Retinal pigment epithelial cell (primary cell): ENCODE results near the gene LRP5.
"Not testable (repeated sequence)": the region's sequence is repeated elsewhere in the genome, so short reads cannot be mapped to it uniquely, and the experiment has no call there.

ENCODE experiments used
- DNase-seq: peaks from one replicate; pipeline ENCODE4 v3.0.0-alpha.2; 2010; ENCODE audit warnings: low read depth
- H3K4me3 ChIP-seq: 2 replicates; pipeline ENCODE4 v1.5.1; 2011; ENCODE audit warnings: mild to moderate bottlenecking, low read length, control low read depth, moderate library complexity
- TF ChIP-seq, protein P1 (sequence below): conservative IDR thresholded peaks from 2 replicates; pipeline ENCODE4 v1.5.1; 2011; ENCODE audit warnings: low read depth, low read length, control low read depth, inconsistent platforms

Gene LRP5

DNA sequence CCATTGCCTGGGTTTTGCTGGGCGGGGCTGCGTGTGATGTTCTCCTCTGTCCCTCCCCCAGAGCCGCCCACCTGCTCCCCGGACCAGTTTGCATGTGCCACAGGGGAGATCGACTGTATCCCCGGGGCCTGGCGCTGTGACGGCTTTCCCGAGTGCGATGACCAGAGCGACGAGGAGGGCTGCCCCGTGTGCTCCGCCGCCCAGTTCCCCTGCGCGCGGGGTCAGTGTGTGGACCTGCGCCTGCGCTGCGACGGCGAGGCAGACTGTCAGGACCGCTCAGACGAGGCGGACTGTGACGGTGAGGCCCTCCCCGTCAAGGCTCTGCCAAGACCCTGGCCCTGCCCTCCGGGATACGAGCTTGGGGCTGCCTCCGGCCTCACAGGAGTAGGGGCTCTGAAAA, 121.2 kb downstream of the LRP5 start:
- no peak overlapping the region for H3K4me3 ChIP-seq
- TF ChIP-seq, protein P1, sequence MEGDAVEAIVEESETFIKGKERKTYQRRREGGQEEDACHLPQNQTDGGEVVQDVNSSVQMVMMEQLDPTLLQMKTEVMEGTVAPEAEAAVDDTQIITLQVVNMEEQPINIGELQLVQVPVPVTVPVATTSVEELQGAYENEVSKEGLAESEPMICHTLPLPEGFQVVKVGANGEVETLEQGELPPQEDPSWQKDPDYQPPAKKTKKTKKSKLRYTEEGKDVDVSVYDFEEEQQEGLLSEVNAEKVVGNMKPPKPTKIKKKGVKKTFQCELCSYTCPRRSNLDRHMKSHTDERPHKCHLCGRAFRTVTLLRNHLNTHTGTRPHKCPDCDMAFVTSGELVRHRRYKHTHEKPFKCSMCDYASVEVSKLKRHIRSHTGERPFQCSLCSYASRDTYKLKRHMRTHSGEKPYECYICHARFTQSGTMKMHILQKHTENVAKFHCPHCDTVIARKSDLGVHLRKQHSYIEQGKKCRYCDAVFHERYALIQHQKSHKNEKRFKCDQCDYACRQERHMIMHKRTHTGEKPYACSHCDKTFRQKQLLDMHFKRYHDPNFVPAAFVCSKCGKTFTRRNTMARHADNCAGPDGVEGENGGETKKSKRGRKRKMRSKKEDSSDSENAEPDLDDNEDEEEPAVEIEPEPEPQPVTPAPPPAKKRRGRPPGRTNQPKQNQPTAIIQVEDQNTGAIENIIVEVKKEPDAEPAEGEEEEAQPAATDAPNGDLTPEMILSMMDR: no peak
- no peak for DNase-seq

DNA sequence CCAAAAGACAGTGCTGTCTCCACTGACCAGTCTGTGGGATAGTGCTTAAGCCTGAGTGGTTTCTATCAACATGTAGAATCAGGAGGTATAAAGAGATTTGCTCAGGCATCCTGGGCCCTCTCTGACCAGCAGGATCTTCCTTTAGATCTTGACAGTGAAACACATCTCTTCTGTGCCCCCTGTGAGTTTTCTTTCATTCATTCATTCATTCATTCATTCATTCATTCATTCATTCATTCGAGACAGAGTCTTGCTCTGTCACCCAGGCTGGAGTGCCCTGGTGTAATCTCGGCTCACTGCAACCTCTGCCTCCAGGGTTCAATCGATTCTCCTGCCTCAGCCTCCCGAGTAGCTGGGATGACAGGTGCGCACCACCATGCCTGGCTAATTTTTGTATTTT, 121.8 kb downstream of the LRP5 start:
- not testable (repeated sequence) for H3K4me3 ChIP-seq, DNase-seq

DNA sequence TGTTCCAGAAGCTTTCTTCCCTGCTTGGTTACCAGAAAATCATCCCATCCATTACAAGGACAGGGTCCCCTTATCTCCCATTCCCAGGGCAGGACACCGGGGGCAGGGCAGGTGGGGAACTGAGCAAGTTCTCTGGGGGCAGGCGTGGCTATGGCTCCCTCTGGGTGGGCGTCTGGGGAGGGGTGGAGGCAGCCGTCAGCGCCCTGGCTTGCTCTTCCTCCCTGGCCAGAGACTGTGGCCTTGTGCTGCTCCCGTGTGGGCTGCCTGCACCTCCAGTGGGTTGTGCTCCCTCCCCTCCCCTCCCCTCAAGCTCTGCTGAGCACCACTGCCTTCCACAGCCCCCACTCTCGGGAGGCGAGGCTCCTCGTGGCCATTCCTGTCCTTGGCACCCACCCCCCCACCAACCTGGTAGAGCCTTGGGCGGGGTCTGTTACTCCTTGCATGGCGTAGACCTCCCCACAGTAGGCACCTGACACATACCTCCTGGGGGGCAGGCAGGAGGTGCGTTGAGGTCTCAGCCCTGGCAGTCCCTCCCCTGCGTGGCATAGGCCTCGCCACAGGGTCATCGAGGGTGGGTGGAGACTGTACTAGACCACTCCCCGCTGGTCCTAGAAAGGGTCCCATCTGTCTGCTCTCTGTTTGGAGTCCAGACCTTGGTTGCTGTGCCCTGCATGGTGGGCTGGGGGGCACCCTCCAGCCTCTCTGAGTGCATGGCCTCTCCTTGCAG, 123.9 kb downstream of the LRP5 start:
- TF ChIP-seq, protein P1: no peak
- no peak overlapping the region for H3K4me3 ChIP-seq
- no peak for DNase-seq

DNA sequence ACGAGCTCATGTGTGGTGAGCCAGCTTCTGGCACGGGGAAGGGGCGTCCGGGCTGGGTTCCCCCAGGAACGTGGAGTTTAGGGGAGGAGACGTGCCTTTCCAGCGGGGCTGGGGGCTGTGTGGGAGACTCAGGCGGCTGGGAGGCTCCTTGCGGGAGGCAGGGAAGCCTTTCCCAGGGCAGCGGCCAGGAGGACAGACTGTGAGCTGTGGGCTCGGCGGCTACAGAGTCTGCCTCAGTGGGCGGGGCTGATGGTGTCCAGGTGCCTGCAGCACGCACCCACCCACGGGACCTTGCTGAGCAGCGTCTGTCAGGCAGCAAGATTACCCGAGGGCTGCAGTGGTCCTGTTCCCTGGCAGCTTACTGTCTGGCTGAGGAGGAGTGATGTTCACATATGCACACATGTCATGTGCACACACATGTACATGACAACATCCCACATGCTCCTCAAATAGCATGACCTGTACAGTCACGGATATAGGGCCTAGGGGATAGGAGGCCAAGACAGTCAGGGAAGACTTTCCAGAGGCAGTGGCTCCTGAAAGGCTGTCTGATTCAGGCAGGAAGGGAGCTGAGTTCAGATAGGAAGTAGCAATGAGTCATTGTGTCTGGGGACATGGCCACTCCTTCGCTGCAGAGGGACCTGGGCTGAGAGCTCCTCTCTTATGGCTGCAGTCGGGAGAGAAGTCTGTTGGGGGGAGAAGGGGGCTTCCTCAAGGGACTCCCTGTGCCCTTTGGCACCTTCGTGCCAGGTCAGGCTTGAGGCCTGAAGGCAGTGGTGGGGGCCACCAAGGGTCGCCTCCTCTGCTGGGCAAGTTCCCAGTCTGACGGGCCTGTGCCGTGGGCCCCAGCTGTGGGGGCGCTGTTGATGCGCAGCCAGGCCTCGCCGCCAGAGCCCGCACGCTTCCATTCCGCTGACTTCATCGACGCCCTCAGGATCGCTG, 124.9 kb downstream of the LRP5 start:
- H3K4me3 ChIP-seq: no peak overlapping the region
- DNase-seq: no peak
- TF ChIP-seq, protein P1: no peak

DNA sequence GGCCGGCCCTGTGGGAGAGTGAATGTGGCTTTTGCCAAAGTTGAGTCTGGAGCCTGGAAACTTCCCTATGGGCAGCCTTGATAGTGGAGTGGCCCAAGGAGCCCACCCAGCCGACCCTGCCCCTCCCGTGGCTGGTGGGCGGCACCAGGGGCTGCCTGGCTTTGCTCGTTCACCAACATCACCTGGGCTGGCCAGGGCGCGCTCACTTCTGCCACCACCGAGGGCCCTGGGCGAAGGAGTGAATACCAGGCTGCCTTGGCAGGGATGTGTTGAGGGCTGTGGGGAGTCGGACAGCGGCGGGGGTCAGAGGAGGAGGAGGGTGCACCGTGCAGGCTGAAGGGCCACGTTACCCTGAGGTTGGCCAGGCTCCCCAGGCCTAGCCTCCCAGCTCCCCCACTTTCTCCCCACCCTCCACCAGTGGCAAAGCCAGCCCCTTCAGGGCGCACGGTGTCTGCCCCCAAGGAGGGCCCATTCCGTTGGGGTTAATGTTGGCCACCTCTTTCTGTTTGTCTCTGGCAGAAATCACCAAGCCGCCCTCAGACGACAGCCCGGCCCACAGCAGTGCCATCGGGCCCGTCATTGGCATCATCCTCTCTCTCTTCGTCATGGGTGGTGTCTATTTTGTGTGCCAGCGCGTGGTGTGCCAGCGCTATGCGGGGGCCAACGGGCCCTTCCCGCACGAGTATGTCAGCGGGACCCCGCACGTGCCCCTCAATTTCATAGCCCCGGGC, 125.7 kb downstream of the LRP5 start:
- TF ChIP-seq, protein P1: no peak
- no peak for DNase-seq
- no peak overlapping the region for H3K4me3 ChIP-seq

DNA sequence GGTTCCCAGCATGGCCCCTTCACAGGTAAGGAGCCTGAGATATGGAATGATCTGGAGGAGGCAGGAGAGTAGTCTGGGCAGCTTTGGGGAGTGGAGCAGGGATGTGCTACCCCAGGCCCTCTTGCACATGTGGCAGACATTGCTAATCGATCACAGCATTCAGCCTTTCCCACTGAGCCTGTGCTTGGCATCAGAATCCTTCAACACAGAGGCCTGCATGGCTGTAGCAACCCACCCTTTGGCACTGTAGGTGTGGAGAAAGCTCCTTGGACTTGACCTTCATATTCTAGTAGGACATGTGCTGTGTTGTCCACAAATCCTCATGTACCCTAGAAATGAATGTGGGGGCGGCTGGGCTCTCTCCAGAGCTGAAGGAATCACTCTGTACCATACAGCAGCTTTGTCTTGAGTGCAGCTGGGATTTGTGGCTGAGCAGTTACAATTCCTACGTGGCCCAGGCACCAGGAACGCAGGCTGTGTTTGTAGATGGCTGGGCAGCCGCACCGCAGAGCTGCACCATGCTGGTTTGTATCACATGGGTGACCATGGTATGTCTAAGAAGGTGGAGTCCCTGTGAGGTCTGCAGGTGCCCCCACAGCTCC, 126.4 kb downstream of the LRP5 start:
- TF ChIP-seq, protein P1: no peak
- H3K4me3 ChIP-seq: no peak overlapping the region
- no peak for DNase-seq
